ENCODE measurements around the gene RAB11FIP4.

- TF ChIP-seq CTCF (IDR thresholded peaks at IDR 0.05; ENCODE audit: borderline replicate concordance, extremely low read depth, low read length, poor library complexity, severe bottlenecking), result no peak
- no peak for TF ChIP-seq EZH2 (IDR thresholded peaks at IDR 0.05; ENCODE audit: borderline replicate concordance, low read depth, low read length, severe bottlenecking)
Observed at GRCh38 chr17:31491376-31492131, 100.1 kb downstream of the RAB11FIP4 start.
